Naive thymus-derived CD4-positive, alpha-beta T cell (primary cell): Measurements from ENCODE around the gene KIF4B. TPM values are rescaled to one million over a fixed set of nuclear protein-coding genes. Genes with fewer than 3 reads are reported as not detected.

Source experiments
- ATAC-seq: fragments of 150-1000 bp; cut with Tn5 transposase; 2 replicates; pipeline ENCODE4 v1.10.0; 2021; ENCODE audit warnings: mild to moderate bottlenecking, moderate library complexity
- CTCF ChIA-PET: fragments of 350-600 bp; sonication (Branson Sonifier 250); formaldehyde crosslinking; loops from one replicate; lab custom pipeline; 2021; ENCODE audit warnings: antibody characterized with exemption; lab: Charles Lee
- POLR2A ChIA-PET: fragments of 350-600 bp; sonication (Branson Sonifier 250); formaldehyde crosslinking; loops from one replicate; lab custom pipeline; 2021; ENCODE audit warnings: antibody characterized with exemption, inconsistent platforms; lab: Charles Lee
- DNase-seq, 9 donors: peaks; one replicate each; pipeline versions ENCODE4 v3.0.0 to v3.0.0-alpha.2; 2020 to 2022; ENCODE audit warnings: mixed read lengths in 1 of 9
- H3K27ac ChIP-seq: one replicate; pipeline ENCODE4 v1.7.0; 2013; ENCODE audit warnings: mild to moderate bottlenecking, low read depth, low read length, moderate library complexity
- H3K27me3 ChIP-seq, 2 donors: one replicate each; pipeline ENCODE4 v1.7.0; 2013; ENCODE audit warnings: low read length in 2 of 2, mild to moderate bottlenecking in 2 of 2, moderate library complexity in 2 of 2; ENCODE audit not compliant: control insufficient read depth in 2 of 2, insufficient read depth in 2 of 2
- H3K36me3 ChIP-seq, 3 experiments: 1 replicate in 2 of 3; 2 replicates in 1 of 3; pipeline ENCODE4 v1.7.0; 2013; ENCODE audit warnings: low read length in 3 of 3, mild to moderate bottlenecking in 3 of 3, moderate library complexity in 1 of 3; ENCODE audit not compliant: insufficient read depth in 3 of 3, control insufficient read depth in 2 of 3
- H3K4me1 ChIP-seq, 2 donors: one replicate each; pipeline ENCODE4 v1.7.0; 2013; ENCODE audit warnings: low read length in 2 of 2, mild to moderate bottlenecking in 2 of 2, moderate library complexity in 1 of 2; ENCODE audit not compliant: control insufficient read depth in 2 of 2, insufficient read depth in 2 of 2
- H3K4me3 ChIP-seq: 2 replicates; pipeline ENCODE4 v1.7.0; 2013; ENCODE audit warnings: mild to moderate bottlenecking, low read length
- H3K9me3 ChIP-seq, 3 experiments: 1 replicate in 2 of 3; 2 replicates in 1 of 3; pipeline ENCODE4 v1.7.0; 2013; ENCODE audit warnings: low read length in 3 of 3; ENCODE audit not compliant: control insufficient read depth in 2 of 3
- H3K27ac Mint-ChIP-seq, 9 donors: one replicate each; pipeline ENCODE4 v1.8.0; 2020 to 2022; ENCODE audit warnings: mixed read lengths in 9 of 9, mild to moderate bottlenecking in 8 of 9, moderate library complexity in 5 of 9, inconsistent platforms in 2 of 9
- H3K27me3 Mint-ChIP-seq, 5 donors: one replicate each; pipeline ENCODE4 v1.8.0; 2021 to 2022; ENCODE audit warnings: mixed read lengths in 5 of 5, mild to moderate bottlenecking in 1 of 5
- H3K36me3 Mint-ChIP-seq, 5 donors: one replicate each; pipeline ENCODE4 v1.8.0; 2020 to 2022; ENCODE audit warnings: mixed read lengths in 5 of 5, mild to moderate bottlenecking in 3 of 5, inconsistent platforms in 1 of 5
- H3K4me1 Mint-ChIP-seq, 7 donors: one replicate each; pipeline ENCODE4 v1.8.0; 2020 to 2022; ENCODE audit warnings: mixed read lengths in 7 of 7, mild to moderate bottlenecking in 3 of 7, inconsistent platforms in 1 of 7
- H3K4me3 Mint-ChIP-seq, 10 donors: one replicate each; pipeline ENCODE4 v1.8.0; 2020 to 2022; ENCODE audit warnings: mild to moderate bottlenecking in 10 of 10, mixed read lengths in 10 of 10, moderate library complexity in 6 of 10, inconsistent platforms in 2 of 10
- H3K9me3 Mint-ChIP-seq, 11 donors: one replicate each; pipeline ENCODE4 v1.8.0; 2020 to 2022; ENCODE audit warnings: mixed read lengths in 11 of 11, mild to moderate bottlenecking in 4 of 11, inconsistent platforms in 1 of 11, moderate library complexity in 1 of 11
- intact Hi-C, 2 donors: fragments of 100-400 bp; cut with micrococcal nuclease; formaldehyde crosslinking; loops; one replicate each; pipeline ENCODE4 v1.15.1; 2023
- polyA plus RNA-seq, 2 donors: library from polyadenylated mRNA; unstranded; fragments of 300-500 nt; fragmentation: Illumina TruSeq; gene quantifications; one replicate each; pipeline ENCODE4 v1.2.3, GENCODE V29; 2021
- total RNA-seq, 6 experiments: library from RNA in 5 of 6; stranded (reverse) in 5 of 6; gene quantifications; 1 replicate in 5 of 6; 2 replicates in 1 of 6; pipeline ENCODE4 v1.2.3 and lab custom pipeline; 2021 to 2026

The KIF4B gene, protein sequence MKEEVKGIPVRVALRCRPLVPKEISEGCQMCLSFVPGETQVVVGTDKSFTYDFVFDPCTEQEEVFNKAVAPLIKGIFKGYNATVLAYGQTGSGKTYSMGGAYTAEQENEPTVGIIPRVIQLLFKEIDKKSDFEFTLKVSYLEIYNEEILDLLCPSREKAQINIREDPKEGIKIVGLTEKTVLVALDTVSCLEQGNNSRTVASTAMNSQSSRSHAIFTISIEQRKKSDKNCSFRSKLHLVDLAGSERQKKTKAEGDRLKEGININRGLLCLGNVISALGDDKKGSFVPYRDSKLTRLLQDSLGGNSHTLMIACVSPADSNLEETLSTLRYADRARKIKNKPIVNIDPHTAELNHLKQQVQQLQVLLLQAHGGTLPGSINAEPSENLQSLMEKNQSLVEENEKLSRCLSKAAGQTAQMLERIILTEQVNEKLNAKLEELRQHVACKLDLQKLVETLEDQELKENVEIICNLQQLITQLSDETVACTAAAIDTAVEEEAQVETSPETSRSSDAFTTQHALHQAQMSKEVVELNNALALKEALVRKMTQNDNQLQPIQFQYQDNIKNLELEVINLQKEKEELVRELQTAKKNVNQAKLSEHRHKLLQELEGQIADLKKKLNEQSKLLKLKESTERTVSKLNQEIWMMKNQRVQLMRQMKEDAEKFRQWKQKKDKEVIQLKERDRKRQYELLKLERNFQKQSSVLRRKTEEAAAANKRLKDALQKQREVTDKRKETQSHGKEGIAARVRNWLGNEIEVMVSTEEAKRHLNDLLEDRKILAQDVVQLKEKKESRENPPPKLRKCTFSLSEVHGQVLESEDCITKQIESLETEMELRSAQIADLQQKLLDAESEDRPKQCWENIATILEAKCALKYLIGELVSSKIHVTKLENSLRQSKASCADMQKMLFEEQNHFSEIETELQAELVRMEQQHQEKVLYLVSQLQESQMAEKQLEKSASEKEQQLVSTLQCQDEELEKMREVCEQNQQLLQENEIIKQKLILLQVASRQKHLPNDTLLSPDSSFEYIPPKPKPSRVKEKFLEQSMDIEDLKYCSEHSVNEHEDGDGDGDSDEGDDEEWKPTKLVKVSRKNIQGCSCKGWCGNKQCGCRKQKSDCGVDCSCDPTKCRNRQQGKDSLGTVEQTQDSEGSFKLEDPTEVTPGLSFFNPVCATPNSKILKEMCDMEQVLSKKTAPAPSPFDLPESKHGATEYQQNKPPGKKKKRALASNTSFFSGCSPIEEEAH
- total RNA-seq (under 1 TPM in 1 of 5 experiments, not detected in 4; 0.10 TPM), polyA plus RNA-seq (not detected), total RNA-seq (lab: John Stamatoyannopoulos, UW) (not detected)

DNA sequence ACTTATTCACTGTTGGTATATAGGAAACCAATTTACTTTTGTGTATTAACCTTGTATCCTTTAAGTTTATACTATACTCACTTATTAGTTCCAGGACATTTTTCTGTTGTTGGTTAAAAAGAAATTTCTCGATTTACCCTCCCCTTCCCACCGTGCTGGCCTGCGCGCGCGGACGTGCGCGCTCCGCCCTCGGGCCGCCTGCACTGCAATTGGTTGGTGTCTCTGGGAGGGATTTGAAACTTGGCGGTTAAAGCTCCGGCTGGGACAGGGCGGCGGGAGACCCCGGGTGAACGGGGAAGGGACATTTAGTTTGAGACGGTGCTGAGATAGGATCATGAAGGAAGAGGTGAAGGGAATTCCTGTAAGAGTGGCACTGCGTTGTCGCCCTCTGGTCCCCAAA is at the start of gene KIF4B:
KIF4B (plus strand) TSS at position 230 of the 400 bp plus-strand sequence; CDS start at position 335, 105 bp downstream.
- no peak within 1 kb of the TSS for H3K27ac Mint-ChIP-seq
- H3K4me1 ChIP-seq, result no peaks in the 10 kb centered on the region
- no peak for DNase-seq
- no peaks in the 10 kb centered on the region for H3K9me3 ChIP-seq
- H3K4me3 ChIP-seq, result no peak within 1 kb of the TSS
- no peaks in the 10 kb centered on the region for H3K27me3 ChIP-seq
- peaks cover 0 to 7% (median 0%) of the 10 kb centered on the region in 11 donors for H3K9me3 Mint-ChIP-seq
- ChIA-PET POLR2A (no interaction called here), CTCF (no interaction called here)
- no peaks in the 10 kb centered on the region for H3K36me3 Mint-ChIP-seq
- no peak within 1 kb of the TSS for H3K4me3 Mint-ChIP-seq
- H3K27ac ChIP-seq, result no peak within 1 kb of the TSS
- H3K27me3 Mint-ChIP-seq, result peaks cover 7 to 47% (median 23%) of the 10 kb centered on the region in 5 donors
- no peak for ATAC-seq
- H3K36me3 ChIP-seq, result no peaks in the 10 kb centered on the region
- intact Hi-C loops, result no loop called here
- no peaks in the 10 kb centered on the region for H3K4me1 Mint-ChIP-seq

DNA sequence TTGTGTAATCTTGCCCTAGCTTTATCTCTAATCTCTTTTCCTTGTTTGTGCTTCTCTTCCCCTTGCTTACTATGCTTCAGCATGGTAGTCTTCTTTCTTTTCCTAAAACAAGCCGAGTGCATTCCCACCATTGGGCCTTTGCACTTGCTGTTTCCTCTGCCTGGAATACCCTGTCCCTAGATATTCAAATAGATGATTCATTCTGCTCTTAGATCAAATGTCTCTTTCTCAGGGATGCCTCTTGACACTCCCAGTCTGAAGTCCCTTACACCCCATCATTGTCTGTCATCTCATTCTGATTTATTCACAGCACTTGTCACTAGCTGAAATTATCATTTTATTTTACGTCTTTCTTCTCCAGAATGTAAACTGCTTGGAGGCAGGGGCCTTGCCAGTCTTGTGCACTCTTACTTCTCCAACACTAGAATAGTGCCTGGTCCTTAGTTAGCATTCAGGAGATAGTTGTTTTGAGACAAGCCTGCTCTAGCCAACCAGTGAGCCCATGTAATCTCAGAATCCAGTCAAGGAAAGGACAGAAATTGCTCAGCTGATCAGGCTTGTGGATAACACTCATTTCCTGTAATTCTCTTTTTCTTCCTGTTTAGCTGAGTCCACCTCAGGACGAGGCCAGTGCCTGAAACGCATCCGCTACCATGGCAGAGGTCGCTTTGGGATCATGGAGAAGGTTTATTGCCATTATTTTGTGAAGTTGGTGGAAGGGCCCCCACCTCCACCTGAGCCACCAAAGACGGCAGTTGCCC is 47.3 kb upstream of the KIF4B start:
- H3K27ac Mint-ChIP-seq, result no peak overlapping the region
- ATAC-seq (no peak), DNase-seq (no peak)
- ChIA-PET CTCF (no interaction called here), POLR2A (no interaction called here)
- Histone ChIP-seq H3K36me3 (peaks cover 3 to 38% (median 6%) of the 10 kb centered on the region in 3 experiments), H3K27ac (no peak overlapping the region), H3K9me3 (no peaks in the 10 kb centered on the region), H3K4me3 (no peak overlapping the region), H3K4me1 (no peaks in the 10 kb centered on the region), H3K27me3 (no peaks in the 10 kb centered on the region)
- H3K4me1 Mint-ChIP-seq, result peaks cover 0 to 14% (median 5%) of the 10 kb centered on the region in 7 donors
- H3K27me3 Mint-ChIP-seq, result no peaks in the 10 kb centered on the region
- peaks cover 8 to 53% (median 18%) of the 10 kb centered on the region in 5 donors for H3K36me3 Mint-ChIP-seq
- H3K9me3 Mint-ChIP-seq, result no peaks in the 10 kb centered on the region
- H3K4me3 Mint-ChIP-seq, result no peak overlapping the region
- intact Hi-C loops, result no loop called here

DNA sequence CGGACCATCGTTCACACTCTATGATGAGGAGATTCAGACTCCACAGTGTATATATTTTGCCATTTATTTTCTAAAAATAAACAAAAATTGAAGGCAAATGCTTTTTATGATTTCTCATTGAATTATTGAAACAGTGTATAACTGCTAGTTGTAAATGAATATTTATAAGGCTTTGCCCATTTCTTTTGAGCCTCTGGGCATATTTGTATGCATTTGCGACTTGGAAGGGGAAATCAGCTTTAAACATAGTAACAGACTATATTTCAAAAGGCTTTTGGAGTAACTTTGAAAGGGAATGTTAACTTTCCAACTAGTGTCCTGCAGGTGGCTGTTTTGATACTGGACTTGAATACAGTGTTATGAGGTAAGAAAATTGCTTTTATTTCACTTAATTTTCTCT is 46.7 kb upstream of the KIF4B start:
- POLR2A ChIA-PET, result no interaction called here
- Mint-ChIP-seq H3K9me3 (no peaks in the 10 kb centered on the region), H3K27me3 (no peaks in the 10 kb centered on the region), H3K4me3 (no peak overlapping the region), H3K36me3 (peaks cover 8 to 52% (median 16%) of the 10 kb centered on the region in 5 donors), H3K27ac (no peak overlapping the region), H3K4me1 (peaks cover 0 to 14% (median 5%) of the 10 kb centered on the region in 7 donors)
- Histone ChIP-seq H3K9me3 (no peaks in the 10 kb centered on the region), H3K4me3 (no peak overlapping the region), H3K27ac (no peak overlapping the region), H3K4me1 (no peaks in the 10 kb centered on the region), H3K27me3 (no peaks in the 10 kb centered on the region), H3K36me3 (peaks cover 3 to 33% (median 6%) of the 10 kb centered on the region in 3 experiments)
- CTCF ChIA-PET, result no interaction called here
- no peak for DNase-seq
- no peak for ATAC-seq
- intact Hi-C loops, result no loop called here

DNA sequence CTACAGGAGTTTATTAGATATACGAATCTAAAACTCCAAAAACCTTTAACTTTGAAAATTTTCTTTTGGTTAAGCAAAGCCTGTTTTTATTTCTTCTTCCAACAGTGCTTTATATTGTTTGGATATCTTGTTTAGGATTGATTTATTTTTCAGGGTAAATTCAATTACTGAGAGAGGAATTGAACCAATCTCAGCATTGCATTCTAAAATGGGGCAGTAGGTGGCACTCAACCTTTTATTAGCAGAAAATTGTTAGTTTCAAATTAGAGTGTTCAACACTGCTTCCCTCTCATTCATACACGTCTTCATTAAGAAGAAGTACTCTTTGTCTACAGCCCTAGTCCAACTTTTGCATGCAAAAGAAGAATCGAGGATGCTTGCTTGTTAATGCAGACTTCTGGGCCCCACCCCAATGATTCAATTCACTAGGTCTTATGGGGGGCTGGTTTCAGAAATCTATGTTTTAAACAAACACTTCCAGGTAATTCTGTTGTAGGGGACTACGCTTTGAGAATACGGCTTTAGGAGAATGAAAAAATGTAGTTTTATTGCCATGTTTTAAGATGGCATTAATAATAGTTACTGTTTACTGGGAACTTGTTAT is 46.0 kb upstream of the KIF4B start:
- POLR2A ChIA-PET, result no interaction called here
- Histone ChIP-seq H3K27ac (no peak overlapping the region), H3K9me3 (no peaks in the 10 kb centered on the region), H3K36me3 (peaks cover 3 to 30% (median 6%) of the 10 kb centered on the region in 3 experiments), H3K4me1 (no peaks in the 10 kb centered on the region), H3K4me3 (no peak overlapping the region), H3K27me3 (no peaks in the 10 kb centered on the region)
- intact Hi-C loops, result no loop called here
- DNase-seq (no peak), ATAC-seq (no peak)
- Mint-ChIP-seq H3K4me1 (peaks cover 0 to 14% (median 5%) of the 10 kb centered on the region in 7 donors), H3K27me3 (no peaks in the 10 kb centered on the region), H3K9me3 (no peaks in the 10 kb centered on the region), H3K4me3 (no peak overlapping the region), H3K27ac (no peak overlapping the region), H3K36me3 (peaks cover 6 to 50% (median 16%) of the 10 kb centered on the region in 5 donors)
- CTCF ChIA-PET, result no interaction called here

DNA sequence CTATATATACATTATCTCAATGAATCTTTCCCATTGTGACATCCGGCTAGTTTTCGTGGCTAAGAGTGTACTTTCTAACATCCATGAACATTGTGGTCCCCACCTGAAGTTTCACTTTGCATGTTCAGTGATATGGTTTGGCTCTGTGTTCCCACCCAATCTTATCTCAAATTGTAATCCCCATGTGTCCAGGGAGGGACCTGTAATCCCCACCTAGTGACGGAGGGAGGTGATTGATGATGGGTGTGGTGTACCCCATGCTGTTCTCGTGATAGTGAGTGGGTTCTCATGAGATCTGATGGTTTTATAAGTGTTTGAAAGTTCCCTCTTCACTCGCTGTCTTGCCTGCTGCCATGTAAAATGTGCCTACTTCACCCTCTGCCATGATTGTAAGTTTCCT is 44.6 kb upstream of the KIF4B start:
- peaks cover 3 to 30% (median 6%) of the 10 kb centered on the region in 3 experiments for H3K36me3 ChIP-seq
- no peaks in the 10 kb centered on the region for H3K27me3 Mint-ChIP-seq
- H3K27ac ChIP-seq, result no peak overlapping the region
- intact Hi-C loops, result no loop called here
- H3K9me3 ChIP-seq, result no peaks in the 10 kb centered on the region
- no peaks in the 10 kb centered on the region for H3K4me1 ChIP-seq
- POLR2A ChIA-PET, result no interaction called here
- CTCF ChIA-PET, result interaction anchor here (0.6 kb wide), 1 partner anchor 18 kb away, joined by 3 read pairs; no protein-coding TSS in a partner anchor
- no peak overlapping the region for H3K4me3 Mint-ChIP-seq
- ATAC-seq (no peak), DNase-seq (no peak)
- H3K27me3 ChIP-seq, result no peaks in the 10 kb centered on the region
- peak overlapping the region in 1 of 9 donors; percentile 22 for H3K27ac Mint-ChIP-seq
- H3K9me3 Mint-ChIP-seq, result no peaks in the 10 kb centered on the region
- peaks cover 0 to 10% (median 4%) of the 10 kb centered on the region in 7 donors for H3K4me1 Mint-ChIP-seq
- H3K4me3 ChIP-seq, result no peak overlapping the region
- H3K36me3 Mint-ChIP-seq, result peaks cover 5 to 42% (median 12%) of the 10 kb centered on the region in 5 donors
